ENCODE measurements around the gene WSCD2. TPM values are rescaled to one million over a fixed set of nuclear protein-coding genes. Genes with fewer than 3 reads are reported as not detected.

The WSCD2 gene
- 1 to 10 TPM in 1 of 4 donors, under 1 TPM in 3; 0.13 to 4.6 (median 0.29) TPM for total RNA-seq

DNA sequence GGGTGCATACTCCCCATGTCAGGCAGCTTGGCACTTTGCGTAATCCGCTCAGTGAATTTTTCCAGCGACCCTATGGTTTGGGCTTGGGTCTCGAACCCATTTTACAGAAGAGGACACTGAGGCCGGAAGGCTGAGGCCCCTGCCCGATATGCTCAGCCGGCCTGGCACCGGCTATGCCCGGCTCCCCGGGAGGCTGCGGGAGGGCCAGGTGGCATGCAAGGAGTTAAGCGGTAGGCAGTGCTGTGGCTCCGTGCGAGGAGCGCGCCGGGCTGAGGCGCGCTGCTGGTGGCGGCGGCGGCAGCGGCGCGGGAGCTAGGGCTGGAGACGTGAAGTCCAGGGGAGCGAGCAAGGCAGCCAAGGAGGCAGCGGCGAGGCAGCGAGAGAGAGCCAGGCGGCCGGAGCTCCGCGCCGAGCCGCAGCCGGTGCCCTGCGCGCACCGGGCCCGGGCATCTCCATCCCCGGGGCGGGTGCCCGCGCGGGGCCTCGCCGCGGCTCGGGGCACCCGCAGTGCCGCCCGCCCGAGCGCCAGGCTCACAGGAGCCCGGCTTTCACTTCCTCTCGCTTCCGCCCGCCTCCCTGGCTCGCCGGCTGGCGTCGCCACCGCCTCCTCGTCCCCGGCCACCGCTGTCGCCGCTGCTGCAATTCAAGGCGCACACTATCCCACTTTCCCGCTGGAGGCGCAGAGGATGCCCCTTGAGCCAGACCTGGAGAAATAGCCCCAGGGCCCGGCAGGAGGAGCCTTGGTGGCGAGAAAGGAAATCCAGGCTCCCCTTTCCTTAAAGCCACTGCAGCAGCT is at the start of gene WSCD2:
Gene WSCD2, plus strand, starts transcription at position 272 of the 796 bp plus-strand sequence. CDS start 66,545 bp downstream, outside the sequence.
- peak in 1 of 2 donors; percentile 67 for DNase-seq (ENCODE audit: low spot score in 2 of 2)
- no peaks in the 10 kb centered on the region for H3K36me3 ChIP-seq
- 7% methylated on average over 14 of the region's 74 CpGs for WGBS
- peak in 1 of 2 donors; percentile 18 for TF ChIP-seq CTCF (IDR thresholded peaks at IDR 0.05)
- TF ChIP-seq EP300 (IDR thresholded peaks at IDR 0.05) = no peak
- TF ChIP-seq POLR2AphosphoS5 (IDR thresholded peaks at IDR 0.05) = no peak
- peaks cover 76% of the 10 kb centered on the region for H3K27me3 ChIP-seq
- H3K9me3 ChIP-seq = no peaks in the 10 kb centered on the region
- no peak within 1 kb of the TSS for H3K27ac ChIP-seq
- peaks cover 17% of the 10 kb centered on the region for H3K4me1 ChIP-seq
- peak within 1 kb of the TSS; percentile 59 for H3K4me3 ChIP-seq

- TF ChIP-seq POLR2A (IDR thresholded peaks at IDR 0.05) (no peak), EP300 (IDR thresholded peaks at IDR 0.05) (no peak), CTCF (IDR thresholded peaks at IDR 0.05) (no peak), POLR2AphosphoS5 (IDR thresholded peaks at IDR 0.05) (no peak)
- H3K36me3 ChIP-seq = no peaks in the 10 kb centered on the region
- WGBS = 100% methylated on average over 1 of the region's 1 CpG
Observed at GRCh38 chr12:108079721-108080120, 49.4 kb upstream of the WSCD2 start.

DNA sequence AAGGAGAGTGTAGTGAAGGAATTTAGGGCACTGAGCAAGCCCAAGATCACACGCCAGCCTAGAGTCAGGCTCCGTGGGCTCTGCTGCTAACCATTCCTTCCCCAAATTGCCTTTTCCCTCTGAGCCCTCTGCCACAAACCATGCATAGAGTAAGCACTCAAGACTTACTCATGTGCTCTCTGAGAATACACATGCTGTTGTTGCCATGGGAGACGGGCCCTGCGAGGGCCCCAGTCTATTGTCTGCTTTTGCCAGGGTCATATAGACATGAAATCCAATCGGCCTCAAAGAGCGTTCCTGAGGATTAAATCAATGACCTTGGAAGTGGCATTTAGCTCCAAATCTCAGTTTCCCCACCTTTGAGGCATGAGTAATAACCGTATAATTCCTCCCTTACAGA is 48.7 kb upstream of the WSCD2 start:
- WGBS = 69% methylated on average over 7 of the region's 7 CpGs

More at GRCh38 chr12:108079721-108080120, 49.4 kb upstream of the WSCD2 start:
- Histone ChIP-seq H3K27ac (no peak overlapping the region), H3K4me3 (no peak overlapping the region), H3K9me3 (no peaks in the 10 kb centered on the region), H3K27me3 (peaks cover 16% of the 10 kb centered on the region), H3K4me1 (no peaks in the 10 kb centered on the region)
- DNase-seq (ENCODE audit: low spot score in 2 of 2) = peak in 1 of 2 donors; percentile 0

GRCh38 chr12:108082485-108082884 is 46.6 kb upstream of the WSCD2 start:
- no peak overlapping the region for H3K4me3 ChIP-seq
- WGBS = 77% methylated on average over 1 of the region's 1 CpG
- no peaks in the 10 kb centered on the region for H3K36me3 ChIP-seq
- TF ChIP-seq EP300 (IDR thresholded peaks at IDR 0.05) (no peak), POLR2AphosphoS5 (IDR thresholded peaks at IDR 0.05) (no peak), POLR2A (IDR thresholded peaks at IDR 0.05) (no peak), CTCF (IDR thresholded peaks at IDR 0.05) (no peak)
- H3K4me1 ChIP-seq = no peaks in the 10 kb centered on the region
- no peaks in the 10 kb centered on the region for H3K9me3 ChIP-seq
- peak in 1 of 2 donors; percentile 1 for DNase-seq (ENCODE audit: low spot score in 2 of 2)
- H3K27me3 ChIP-seq = peaks cover 3% of the 10 kb centered on the region
- no peak overlapping the region for H3K27ac ChIP-seq

More for the DNA sequence above, 48.7 kb upstream of the WSCD2 start:
- TF ChIP-seq POLR2AphosphoS5 (IDR thresholded peaks at IDR 0.05) (no peak), CTCF (IDR thresholded peaks at IDR 0.05) (no peak), POLR2A (IDR thresholded peaks at IDR 0.05) (no peak), EP300 (IDR thresholded peaks at IDR 0.05) (no peak)
- DNase-seq (ENCODE audit: low spot score in 2 of 2) = peak in 1 of 2 donors; percentile 34
- no peaks in the 10 kb centered on the region for H3K9me3 ChIP-seq
- no peak overlapping the region for H3K4me3 ChIP-seq
- H3K27me3 ChIP-seq = peaks cover 10% of the 10 kb centered on the region
- H3K4me1 ChIP-seq = no peaks in the 10 kb centered on the region
- H3K36me3 ChIP-seq = no peaks in the 10 kb centered on the region
- H3K27ac ChIP-seq = no peak overlapping the region

GRCh38 chr12:108087900-108088299 is 41.2 kb upstream of the WSCD2 start:
- no peak for TF ChIP-seq CTCF (IDR thresholded peaks at IDR 0.05)
- TF ChIP-seq POLR2AphosphoS5 (IDR thresholded peaks at IDR 0.05) = no peak
- no peak for TF ChIP-seq EP300 (IDR thresholded peaks at IDR 0.05)
- Histone ChIP-seq H3K36me3 (no peaks in the 10 kb centered on the region), H3K9me3 (peaks cover 12% of the 10 kb centered on the region), H3K4me1 (peaks cover 4% of the 10 kb centered on the region), H3K27ac (no peak overlapping the region), H3K27me3 (peaks cover 22% of the 10 kb centered on the region), H3K4me3 (no peak overlapping the region)
- WGBS = 70% methylated on average over 1 of the region's 1 CpG
- no peak for DNase-seq (ENCODE audit: low spot score in 2 of 2)
